Activated T-cell treated with anti-CD3 and anti-CD28 coated beads, Interleukin-2, amount 50 U/mL, for 72 hours (primary cell): ENCODE measurements around the gene PPP2R3C. TPM values are rescaled to one million over a fixed set of nuclear protein-coding genes. Genes with fewer than 3 reads are reported as not detected.
A peak's percentile ranks its signal among the peaks of the same experiment; 100 is the strongest.
"Not testable (repeated sequence)": the region's sequence is repeated elsewhere in the genome, so short reads cannot be mapped to it uniquely, and the experiment has no call there.

Source experiments
- ATAC-seq, 2 donors: fragments of 150-1000 bp; cut with Tn5 transposase; replicated peaks in 1 of 2; 2 replicates each; pipeline ENCODE4 v1.10.0; 2021; ENCODE audit warnings: moderate library complexity in 2 of 2, mild to moderate bottlenecking in 1 of 2
- DNase-seq, 2 donors: peaks; one replicate each; pipeline ENCODE4 v3.0.0; 2021 to 2022; ENCODE audit warnings: mixed read lengths in 1 of 2
- H3K27ac Mint-ChIP-seq: one replicate; pipeline ENCODE4 v1.8.0; 2022; ENCODE audit warnings: mild to moderate bottlenecking, moderate library complexity, mixed read lengths
- H3K27me3 Mint-ChIP-seq: one replicate; pipeline ENCODE4 v1.8.0; 2022; ENCODE audit warnings: low read depth, mixed read lengths
- H3K36me3 Mint-ChIP-seq, 2 donors: one replicate each; pipeline ENCODE4 v1.8.0; 2022; ENCODE audit warnings: mixed read lengths in 2 of 2, mild to moderate bottlenecking in 1 of 2; ENCODE audit not compliant: insufficient read depth in 2 of 2
- H3K4me1 Mint-ChIP-seq: one replicate; pipeline ENCODE4 v1.8.0; 2022; ENCODE audit warnings: low read depth, mixed read lengths
- H3K4me3 Mint-ChIP-seq, 2 donors: one replicate each; pipeline ENCODE4 v1.8.0; 2022; ENCODE audit warnings: mild to moderate bottlenecking in 2 of 2, mixed read lengths in 2 of 2, moderate library complexity in 2 of 2
- H3K9me3 Mint-ChIP-seq, 2 donors: one replicate each; pipeline ENCODE4 v1.8.0; 2022; ENCODE audit warnings: mixed read lengths in 2 of 2
- total RNA-seq, 2 donors: library from RNA; stranded (reverse); gene quantifications; one replicate each; pipeline ENCODE4 v1.2.3, GENCODE V29; 2022

PPP2R3C gene
- total RNA-seq, 2 donors from 2014 or later = 66.5 to 83.7 TPM

GRCh38 chr14:35068238-35069012, 53.4 kb downstream of the PPP2R3C start:
- Mint-ChIP-seq H3K9me3 (no peaks in the 10 kb centered on the region), H3K4me1 (no peaks in the 10 kb centered on the region), H3K27ac (no peak overlapping the region), H3K4me3 (no peak overlapping the region), H3K27me3 (no peaks in the 10 kb centered on the region), H3K36me3 (peaks cover 0 to 9% of the 10 kb centered on the region in 2 donors)
- ATAC-seq (no peak), DNase-seq (no peak)

GRCh38 chr14:35065731-35066130, 56.1 kb downstream of the PPP2R3C start:
- not testable (repeated sequence) for DNase-seq, H3K27ac Mint-ChIP-seq, H3K27me3 Mint-ChIP-seq, H3K36me3 Mint-ChIP-seq, H3K4me3 Mint-ChIP-seq, H3K4me1 Mint-ChIP-seq, H3K9me3 Mint-ChIP-seq, ATAC-seq

GRCh38 chr14:35061113-35061791, 60.5 kb downstream of the PPP2R3C start:
- peaks cover 0 to 15% of the 10 kb centered on the region in 2 donors for H3K36me3 Mint-ChIP-seq
- ATAC-seq, H3K27me3 Mint-ChIP-seq, H3K4me3 Mint-ChIP-seq, H3K9me3 Mint-ChIP-seq, DNase-seq, H3K4me1 Mint-ChIP-seq, H3K27ac Mint-ChIP-seq: not testable (repeated sequence)

GRCh38 chr14:35052637-35053036, 69.2 kb downstream of the PPP2R3C start:
- peaks cover 2 to 4% of the 10 kb centered on the region in 2 donors for H3K36me3 Mint-ChIP-seq
- H3K27ac Mint-ChIP-seq = no peak overlapping the region
- H3K4me3 Mint-ChIP-seq = no peak overlapping the region
- H3K27me3 Mint-ChIP-seq = no peaks in the 10 kb centered on the region
- H3K4me1 Mint-ChIP-seq = peaks cover 11% of the 10 kb centered on the region
- ATAC-seq (no peak), DNase-seq (no peak)
- no peaks in the 10 kb centered on the region for H3K9me3 Mint-ChIP-seq

GRCh38 chr14:35051796-35052195, 70.0 kb downstream of the PPP2R3C start:
- Mint-ChIP-seq H3K36me3 (peaks cover 2 to 4% of the 10 kb centered on the region in 2 donors), H3K27me3 (no peaks in the 10 kb centered on the region), H3K27ac (peak overlapping the region; percentile 46), H3K9me3 (no peaks in the 10 kb centered on the region), H3K4me3 (no peak overlapping the region), H3K4me1 (peaks cover 18% of the 10 kb centered on the region)
- no peak for DNase-seq
- ATAC-seq = no peak

GRCh38 chr14:35050652-35051051, 71.1 kb downstream of the PPP2R3C start:
- no peaks in the 10 kb centered on the region for H3K9me3 Mint-ChIP-seq
- no peak overlapping the region for H3K4me3 Mint-ChIP-seq
- no peaks in the 10 kb centered on the region for H3K27me3 Mint-ChIP-seq
- H3K4me1 Mint-ChIP-seq = peaks cover 20% of the 10 kb centered on the region
- DNase-seq (no peak), ATAC-seq (no peak)
- H3K36me3 Mint-ChIP-seq = peaks cover 3 to 7% of the 10 kb centered on the region in 2 donors
- peak overlapping the region; percentile 38 for H3K27ac Mint-ChIP-seq

GRCh38 chr14:35047976-35048513, 73.7 kb downstream of the PPP2R3C start:
- H3K4me1 Mint-ChIP-seq = peaks cover 30% of the 10 kb centered on the region
- peak overlapping the region; percentile 87 to 98 for H3K4me3 Mint-ChIP-seq
- H3K27ac Mint-ChIP-seq = peak overlapping the region; percentile 83
- H3K9me3 Mint-ChIP-seq = no peaks in the 10 kb centered on the region
- ATAC-seq = no peak
- DNase-seq = no peak
- H3K36me3 Mint-ChIP-seq = peaks cover 3 to 7% of the 10 kb centered on the region in 2 donors
- H3K27me3 Mint-ChIP-seq = no peaks in the 10 kb centered on the region

- DNase-seq = no peak
Observed at GRCh38 chr14:35046751-35047536, 74.8 kb downstream of the PPP2R3C start.

GRCh38 chr14:35046048-35046750, 75.6 kb downstream of the PPP2R3C start, which contains the start of gene FAM177A1:
FAM177A1 (plus strand) TSS chr14:35046272; CDS start chr14:35046464, 192 bp downstream.
- peaks cover 30% of the 10 kb centered on the region for H3K4me1 Mint-ChIP-seq
- no peaks in the 10 kb centered on the region for H3K27me3 Mint-ChIP-seq

More at GRCh38 chr14:35046751-35047536, 74.8 kb downstream of the PPP2R3C start:
- H3K27ac Mint-ChIP-seq = peak overlapping the region; percentile 97
- no peaks in the 10 kb centered on the region for H3K9me3 Mint-ChIP-seq
- ATAC-seq = peak; percentile 10 to 21
- H3K27me3 Mint-ChIP-seq = no peaks in the 10 kb centered on the region
- H3K4me3 Mint-ChIP-seq = peak overlapping the region; percentile 97 to 98
- peaks cover 3 to 6% of the 10 kb centered on the region in 2 donors for H3K36me3 Mint-ChIP-seq
- H3K4me1 Mint-ChIP-seq = peaks cover 30% of the 10 kb centered on the region

GRCh38 chr14:35045798-35046047, 76.1 kb downstream of the PPP2R3C start:
- peaks cover 30% of the 10 kb centered on the region for H3K4me1 Mint-ChIP-seq
- peak overlapping the region; percentile 97 for H3K27ac Mint-ChIP-seq
- no peak for ATAC-seq

More at GRCh38 chr14:35046048-35046750, 75.6 kb downstream of the PPP2R3C start, which contains the start of gene FAM177A1:
- Mint-ChIP-seq H3K36me3 (peaks cover 3 to 6% of the 10 kb centered on the region in 2 donors), H3K27ac (peak within 1 kb of the TSS; percentile 97), H3K9me3 (no peaks in the 10 kb centered on the region), H3K4me3 (peak within 1 kb of the TSS; percentile 97 to 98)
- DNase-seq (peak; percentile 98 to 99), ATAC-seq (peak; percentile 95)

GRCh38 chr14:35044939-35045797, 76.6 kb downstream of the PPP2R3C start:
- Mint-ChIP-seq H3K36me3 (peaks cover 1 to 5% of the 10 kb centered on the region in 2 donors), H3K4me3 (peak overlapping the region; percentile 97 to 98), H3K27me3 (no peaks in the 10 kb centered on the region), H3K4me1 (peaks cover 30% of the 10 kb centered on the region), H3K9me3 (no peaks in the 10 kb centered on the region), H3K27ac (peak overlapping the region; percentile 97)
- peak; percentile 0 to 1 for ATAC-seq
- DNase-seq = no peak

More at GRCh38 chr14:35045798-35046047, 76.1 kb downstream of the PPP2R3C start:
- Mint-ChIP-seq H3K9me3 (no peaks in the 10 kb centered on the region), H3K36me3 (peaks cover 3 to 6% of the 10 kb centered on the region in 2 donors), H3K27me3 (no peaks in the 10 kb centered on the region), H3K4me3 (peak overlapping the region; percentile 97 to 98)
- DNase-seq = no peak
